Keratinocyte (primary cell): ENCODE measurements around the gene TTC39B. TPM values are rescaled to one million over a fixed set of nuclear protein-coding genes. Genes with fewer than 3 reads are reported as not detected.

Experiments
- DNase-seq: peaks from one replicate; pipeline ENCODE4 v3.0.0-alpha.2; 2011; ENCODE audit warnings: low read depth, missing footprints, low spot score
- FAIRE-seq: peaks from 2 replicates; lab custom pipeline; 2011; peaks lifted over from hg19 to GRCh38; lab: Jason Lieb, UNC
- H2AFZ ChIP-seq: 2 replicates; pipeline ENCODE4 v1.6.0; 2012; ENCODE audit warnings: low read length, control low read depth, inconsistent platforms; ENCODE audit not compliant: control insufficient read depth
- H3K27ac ChIP-seq: 2 replicates; pipeline ENCODE4 v1.5.1; 2011; ENCODE audit warnings: low read length; ENCODE audit not compliant: control insufficient read depth, insufficient read depth
- H3K27me3 ChIP-seq: 3 replicates; pipeline ENCODE4 v1.6.0; 2011; ENCODE audit warnings: low read length; ENCODE audit not compliant: control insufficient read depth, insufficient read depth; ENCODE audit errors: extremely low read depth
- H3K36me3 ChIP-seq, 2 experiments: 2 replicates in 1 of 2; 3 replicates in 1 of 2; pipeline ENCODE4 v1.5.1; 2011; ENCODE audit warnings: low read length in 2 of 2, mild to moderate bottlenecking in 1 of 2; ENCODE audit not compliant: control insufficient read depth in 2 of 2, insufficient read depth in 2 of 2; ENCODE audit errors: extremely low read depth in 1 of 2
- H3K4me1 ChIP-seq: 3 replicates; pipeline ENCODE4 v1.5.1; 2011; ENCODE audit warnings: low read length; ENCODE audit not compliant: control insufficient read depth, insufficient read depth; ENCODE audit errors: extremely low read depth
- H3K4me2 ChIP-seq: 3 replicates; pipeline ENCODE4 v1.6.0; 2011; ENCODE audit warnings: low read depth, low read length; ENCODE audit not compliant: control insufficient read depth, insufficient read depth; ENCODE audit errors: extremely low read depth
- H3K4me3 ChIP-seq, 3 experiments: fragments of 200-600 bp in 1 of 3; sonication (generic) in 1 of 3; 2 replicates in 2 of 3; 3 replicates in 1 of 3; pipeline ENCODE4 v1.5.1; 2011 to 2016; ENCODE audit warnings: low read length in 3 of 3, mild to moderate bottlenecking in 3 of 3, control low read depth in 2 of 3, inconsistent platforms in 1 of 3, low read depth in 1 of 3, mixed read lengths in 1 of 3, mixed run types in 1 of 3, moderate library complexity in 1 of 3; ENCODE audit not compliant: control insufficient read depth in 2 of 3, insufficient read depth in 2 of 3; ENCODE audit errors: extremely low read depth in 1 of 3
- H3K79me2 ChIP-seq: 2 replicates; pipeline ENCODE4 v1.6.0; 2012; ENCODE audit warnings: low read length; ENCODE audit not compliant: control insufficient read depth, insufficient read depth
- H3K9ac ChIP-seq: 3 replicates; pipeline ENCODE4 v1.6.0; 2011; ENCODE audit warnings: low read length; ENCODE audit not compliant: control insufficient read depth, insufficient read depth; ENCODE audit errors: extremely low read depth
- H3K9me1 ChIP-seq: 3 replicates; pipeline ENCODE4 v1.6.0; 2011; ENCODE audit warnings: low read length; ENCODE audit not compliant: control insufficient read depth, insufficient read depth; ENCODE audit errors: extremely low read depth
- H3K9me3 ChIP-seq: 2 replicates; pipeline ENCODE4 v1.5.1; 2012; ENCODE audit warnings: low read depth, low read length; ENCODE audit not compliant: control insufficient read depth
- H4K20me1 ChIP-seq: 3 replicates; pipeline ENCODE4 v1.6.0; 2011; ENCODE audit warnings: low read length; ENCODE audit not compliant: control insufficient read depth, insufficient read depth; ENCODE audit errors: extremely low read depth
- CTCF ChIP-seq, 3 experiments: IDR thresholded peaks in 1 of 3; conservative IDR thresholded peaks in 1 of 3; optimal IDR thresholded peaks in 1 of 3; 2 replicates in 2 of 3; 3 replicates in 1 of 3; pipeline versions ENCODE3 to v1.5.1; 2011; ENCODE audit warnings: low read length in 3 of 3, mild to moderate bottlenecking in 3 of 3, moderate library complexity in 2 of 3, control low read depth in 1 of 3, inconsistent platforms in 1 of 3; ENCODE audit not compliant: insufficient read depth in 2 of 3; ENCODE audit errors: extremely low read depth in 1 of 3
- EZH2 ChIP-seq: IDR thresholded peaks from one replicate; pipeline ENCODE4 v1.6.1; 2012; ENCODE audit warnings: inconsistent platforms, mild to moderate bottlenecking, low read length, moderate library complexity
- dilution Hi-C: fragments of 300-500 bp; cut with MboI; formaldehyde crosslinking; loops from one replicate; pipeline ENCODE4 v1.7.0; 2020; ENCODE audit warnings: low sequenced_read_pairs; ENCODE audit not compliant: extremely low pct_ligation_motif_present
- polyA plus RNA-seq, 5 experiments: library from polyadenylated mRNA; depleted of rRNA in 3 of 5; stranded (reverse) in 3 of 5; stranded (forward) in 1 of 5; unstranded in 1 of 5; fragments of >200 nt; gene quantifications; 1 replicate in 1 of 5; 2 replicates in 3 of 5; 3 replicates in 1 of 5; pipeline versions ENCODE4 v1.2.1 to v1.2.3, GENCODE V29; 2011 to 2012; ENCODE audit warnings: missing spikeins in 2 of 5, low read depth in 1 of 5, low replicate concordance in 1 of 5

Gene TTC39B
- polyA plus RNA-seq, 1 donor (not counting 4 experiments of a cell fraction or from before 2014, with no cell fraction given): 9.7 TPM

- Histone ChIP-seq H3K36me3 (no peaks in the 10 kb centered on the region), H3K4me3 (no peak overlapping the region), H2AFZ (no peak overlapping the region), H3K27me3 (no peaks in the 10 kb centered on the region), H3K9me1 (no peaks in the 10 kb centered on the region), H3K27ac (no peak overlapping the region), H3K79me2 (no peaks in the 10 kb centered on the region), H3K9ac (no peak overlapping the region), H3K9me3 (no peaks in the 10 kb centered on the region), H3K4me2 (no peak overlapping the region), H3K4me1 (no peaks in the 10 kb centered on the region), H4K20me1 (no peaks in the 10 kb centered on the region)
- dilution Hi-C loops: no loop called here
- no peak for TF ChIP-seq CTCF (optimal IDR thresholded peaks at IDR 0.05 in 1 of 3, IDR thresholded peaks at IDR 0.05 in 1 of 3, conservative IDR thresholded peaks at IDR 0.05 in 1 of 3; ENCODE audit: extremely low read depth in 1 of 3, insufficient read depth in 2 of 3, low read length in 3 of 3)
- no peak for TF ChIP-seq EZH2
- FAIRE-seq (no peak), DNase-seq (no peak)
Measured at GRCh38 chr9:15155826-15156225, 151.2 kb downstream of the TTC39B start.

GRCh38 chr9:15155323-15155722 is 151.7 kb downstream of the TTC39B start:
- FAIRE-seq: no peak
- no peak overlapping the region for H3K4me3 ChIP-seq
- no peak overlapping the region for H2AFZ ChIP-seq
- H3K9me1 ChIP-seq: no peaks in the 10 kb centered on the region
- DNase-seq: no peak
- H3K4me1 ChIP-seq: no peaks in the 10 kb centered on the region
- dilution Hi-C loops: no loop called here
- no peaks in the 10 kb centered on the region for H3K36me3 ChIP-seq
- H3K4me2 ChIP-seq: no peak overlapping the region
- no peaks in the 10 kb centered on the region for H3K79me2 ChIP-seq
- no peak overlapping the region for H3K9ac ChIP-seq
- H3K27ac ChIP-seq: no peak overlapping the region
- H4K20me1 ChIP-seq: no peaks in the 10 kb centered on the region
- no peaks in the 10 kb centered on the region for H3K9me3 ChIP-seq
- TF ChIP-seq EZH2 (no peak), CTCF (optimal IDR thresholded peaks at IDR 0.05 in 1 of 3, IDR thresholded peaks at IDR 0.05 in 1 of 3, conservative IDR thresholded peaks at IDR 0.05 in 1 of 3; ENCODE audit: extremely low read depth in 1 of 3, insufficient read depth in 2 of 3, low read length in 3 of 3) (no peak)
- no peaks in the 10 kb centered on the region for H3K27me3 ChIP-seq
